GM23338 (cell line): ENCODE results near the gene ARL14EP. TPM values are rescaled to one million over a fixed set of nuclear protein-coding genes. Genes with fewer than 3 reads are reported as not detected.

ENCODE experiments used
- ATAC-seq: fragments of 200-7000 bp; cut with Tn5 transposase; 3 replicates; pipeline ENCODE4 v1.9.1; 2020
- DNase-seq: peaks from one replicate; pipeline ENCODE4 v3.0.0-alpha.2; 2015; ENCODE audit warnings: low spot score
- H2AFZ ChIP-seq: fragments of 200-600 bp; sonication (generic); 2 replicates; pipeline ENCODE4 v1.8.0; 2016; ENCODE audit warnings: antibody characterized with exemption, mild to moderate bottlenecking, moderate library complexity
- H3F3A ChIP-seq: fragments of 200-600 bp; sonication (generic); replicated peaks from 2 replicates; pipeline ENCODE4 v1.8.0; 2017; ENCODE audit warnings: antibody characterized with exemption, mixed run types, low read depth
- H3K27ac ChIP-seq: fragments of 200-600 bp; sonication (generic); 2 replicates; pipeline ENCODE4 v1.6.1; 2016; ENCODE audit warnings: low read depth
- H3K27me3 ChIP-seq: fragments of 200-600 bp; sonication (generic); 2 replicates; pipeline ENCODE4 v1.8.0; 2016; ENCODE audit warnings: mild to moderate bottlenecking, mixed run types, moderate library complexity; ENCODE audit not compliant: insufficient read depth
- H3K36me3 ChIP-seq: fragments of 200-600 bp; sonication (generic); 2 replicates; pipeline ENCODE4 v1.8.0; 2016; ENCODE audit warnings: mild to moderate bottlenecking; ENCODE audit not compliant: insufficient read depth
- H3K4me1 ChIP-seq: fragments of 200-600 bp; sonication (generic); 2 replicates; pipeline ENCODE4 v1.8.0; 2016; ENCODE audit warnings: mild to moderate bottlenecking, moderate library complexity; ENCODE audit not compliant: insufficient read depth
- H3K4me2 ChIP-seq: fragments of 200-600 bp; sonication (generic); 2 replicates; pipeline ENCODE4 v1.7.1; 2017; ENCODE audit warnings: mixed run types
- H3K4me3 ChIP-seq: fragments of 200-600 bp; sonication (generic); 2 replicates; pipeline ENCODE4 v1.6.1; 2016; ENCODE audit warnings: mixed run types
- H3K79me2 ChIP-seq: fragments of 200-600 bp; sonication (generic); replicated peaks from 2 replicates; pipeline ENCODE4 v1.8.0; 2017; ENCODE audit warnings: mild to moderate bottlenecking; ENCODE audit not compliant: insufficient read depth
- H3K9me2 ChIP-seq: fragments of 200-600 bp; sonication (generic); 2 replicates; pipeline ENCODE4 v1.8.0; 2017; ENCODE audit not compliant: insufficient read depth
- H4K20me1 ChIP-seq: fragments of 200-600 bp; sonication (generic); replicated peaks from 2 replicates; pipeline ENCODE4 v1.8.0; 2017; ENCODE audit warnings: mild to moderate bottlenecking; ENCODE audit not compliant: insufficient read depth
- H3K27ac Mint-ChIP-seq: 2 replicates; pipeline ENCODE4 v1.8.0; 2020; ENCODE audit warnings: inconsistent platforms, mild to moderate bottlenecking, moderate library complexity, mixed read lengths
- H3K27me3 Mint-ChIP-seq: 3 replicates; pipeline ENCODE4 v1.8.0; 2022; ENCODE audit warnings: low read depth, mild to moderate bottlenecking, moderate library complexity, mixed read lengths, inconsistent platforms; ENCODE audit not compliant: insufficient read depth, poor library complexity
- H3K36me3 Mint-ChIP-seq: 3 replicates; pipeline ENCODE4 v1.8.0; 2021; ENCODE audit warnings: low read depth, mild to moderate bottlenecking, inconsistent platforms, moderate library complexity, mixed read lengths
- H3K4me1 Mint-ChIP-seq: 3 replicates; pipeline ENCODE4 v1.8.0; 2020; ENCODE audit warnings: mild to moderate bottlenecking, inconsistent platforms, mixed read lengths
- H3K4me3 Mint-ChIP-seq: 3 replicates; pipeline ENCODE4 v1.8.0; 2021; ENCODE audit warnings: moderate library complexity, mild to moderate bottlenecking, inconsistent platforms, mixed read lengths
- H3K9me3 Mint-ChIP-seq: 3 replicates; pipeline ENCODE4 v1.8.0; 2020; ENCODE audit warnings: moderate library complexity, mild to moderate bottlenecking, inconsistent platforms, mixed read lengths
- CREB1 ChIP-seq: fragments of 250-450 bp; sonication (Bioruptor Pico); IDR thresholded peaks from 2 replicates; pipeline ENCODE4 v1.5.0; 2020; ENCODE audit warnings: low read depth, mild to moderate bottlenecking, moderate library complexity
- EZH2 ChIP-seq: fragments of 200-600 bp; sonication (generic); IDR thresholded peaks from one replicate; pipeline ENCODE4 v1.8.0; 2017; ENCODE audit warnings: antibody characterized with exemption, mild to moderate bottlenecking, low read depth; ENCODE audit not compliant: unreplicated experiment
- EZH2phosphoT487 ChIP-seq: fragments of 200-600 bp; sonication (generic); IDR thresholded peaks from one replicate; pipeline ENCODE4 v1.8.1; 2018; ENCODE audit warnings: antibody characterized with exemption; ENCODE audit not compliant: unreplicated experiment
- POLR2AphosphoS5 ChIP-seq: IDR thresholded peaks from 2 replicates; pipeline ENCODE4 v1.6.1; 2016; ENCODE audit warnings: antibody characterized with exemption, low read depth
- STAT1 ChIP-seq: IDR thresholded peaks from one replicate; pipeline ENCODE4 v1.6.1; 2016; ENCODE audit warnings: antibody characterized with exemption; ENCODE audit not compliant: unreplicated experiment
- ZNF114 ChIP-seq: fragments of 250-450 bp; sonication (Bioruptor Pico); IDR thresholded peaks from 2 replicates; pipeline ENCODE4 v1.5.0; 2020; ENCODE audit warnings: mild to moderate bottlenecking, moderate library complexity
- polyA plus RNA-seq: library from polyadenylated mRNA; unstranded; fragments of >200 nt; fragmentation: Nextera tagmentation; extraction: Ambion mirVana; gene quantifications from 2 replicates; pipeline ENCODE4 v1.2.1, GENCODE V29; 2016
- total RNA-seq: library from RNA; depleted of rRNA; stranded (reverse); fragments of >200 nt; shearing (Covaris generic); gene quantifications from 2 replicates; pipeline ENCODE4 v1.2.3, GENCODE V29; 2014
- TF ChIP-seq, protein P1 (sequence below): IDR thresholded peaks from one replicate; pipeline ENCODE4 v1.6.1; 2018; ENCODE audit warnings: antibody characterized with exemption; ENCODE audit not compliant: unreplicated experiment
- TF ChIP-seq, protein P2 (sequence below): fragments of 250-450 bp; sonication (Bioruptor Pico); IDR thresholded peaks from 2 replicates; pipeline ENCODE4 v1.5.0; 2020; ENCODE audit warnings: mild to moderate bottlenecking, moderate library complexity

Gene ARL14EP
- total and polyA plus RNA-seq, 2 experiments from 2014 or later = 33.4 to 62.0 TPM

DNA sequence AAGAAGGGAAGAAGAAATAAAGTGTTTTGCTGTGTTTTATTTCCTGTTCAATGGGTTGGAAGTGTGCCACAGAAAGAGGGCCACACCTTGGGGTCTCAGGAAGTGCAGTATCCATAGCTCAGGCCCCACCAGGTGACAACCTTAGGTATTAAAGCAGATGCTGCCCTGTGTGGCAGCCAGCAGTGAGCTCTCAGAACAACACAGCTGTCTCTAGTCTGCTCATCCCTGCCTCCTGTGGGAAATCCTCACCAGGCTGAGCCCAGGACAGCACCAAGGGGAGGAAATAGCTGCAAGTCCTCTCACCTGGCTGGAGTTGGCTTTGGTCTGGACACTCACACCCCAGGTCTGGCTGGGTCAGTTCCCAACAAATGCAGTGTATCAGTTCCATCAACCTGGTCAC is 25.1 kb downstream of the ARL14EP start (continued):
- TF ChIP-seq EZH2phosphoT487 (no peak), POLR2AphosphoS5 (no peak), EZH2 (no peak), ZNF114 (CRISPR knock-in tag) (no peak), CREB1 (CRISPR knock-in tag) (no peak)

DNA sequence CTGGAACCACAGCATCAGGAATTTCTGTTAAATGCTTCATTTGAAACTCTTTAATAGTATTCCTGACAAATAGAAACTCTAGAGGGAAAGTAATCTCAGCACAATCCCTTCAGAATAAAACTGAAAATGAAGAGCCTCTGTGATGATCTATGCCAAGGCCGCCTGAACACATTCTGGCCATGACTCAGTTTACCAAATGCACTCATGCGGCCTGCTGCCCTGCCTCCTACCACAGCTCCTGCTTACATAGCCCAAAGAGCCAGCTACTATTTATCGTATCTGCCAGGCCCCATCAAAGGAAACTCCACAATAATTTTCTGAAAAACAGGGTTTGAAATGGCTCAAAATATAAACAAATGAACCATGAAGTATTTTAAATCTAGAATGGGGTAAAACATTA is 27.0 kb downstream of the ARL14EP start:
- Histone ChIP-seq H3K36me3 (no peaks in the 10 kb centered on the region), H3F3A (no peaks in the 10 kb centered on the region), H4K20me1 (no peaks in the 10 kb centered on the region), H3K9me2 (peaks cover 3% of the 10 kb centered on the region; the same call in 1 of the 2 replicates), H3K27ac (no peak overlapping the region), H2AFZ (no peak overlapping the region), H3K4me3 (no peak overlapping the region), H3K27me3 (no peaks in the 10 kb centered on the region), H3K79me2 (no peaks in the 10 kb centered on the region), H3K4me1 (0 out of 2 replicates have a peak, but pooled peaks cover 6% of the 10 kb centered on the region), H3K4me2 (no peak overlapping the region)
- Mint-ChIP-seq H3K27me3 (peaks cover 2% of the 10 kb centered on the region), H3K27ac (no peak overlapping the region), H3K9me3 (no peaks in the 10 kb centered on the region), H3K4me1 (peaks cover 8% of the 10 kb centered on the region), H3K36me3 (no peaks in the 10 kb centered on the region; the same call in 2 of the 3 replicates), H3K4me3 (no peak overlapping the region)
- ATAC-seq (no peak), DNase-seq (no peak)
- no peak for TF ChIP-seq EZH2
- TF ChIP-seq, protein P1, sequence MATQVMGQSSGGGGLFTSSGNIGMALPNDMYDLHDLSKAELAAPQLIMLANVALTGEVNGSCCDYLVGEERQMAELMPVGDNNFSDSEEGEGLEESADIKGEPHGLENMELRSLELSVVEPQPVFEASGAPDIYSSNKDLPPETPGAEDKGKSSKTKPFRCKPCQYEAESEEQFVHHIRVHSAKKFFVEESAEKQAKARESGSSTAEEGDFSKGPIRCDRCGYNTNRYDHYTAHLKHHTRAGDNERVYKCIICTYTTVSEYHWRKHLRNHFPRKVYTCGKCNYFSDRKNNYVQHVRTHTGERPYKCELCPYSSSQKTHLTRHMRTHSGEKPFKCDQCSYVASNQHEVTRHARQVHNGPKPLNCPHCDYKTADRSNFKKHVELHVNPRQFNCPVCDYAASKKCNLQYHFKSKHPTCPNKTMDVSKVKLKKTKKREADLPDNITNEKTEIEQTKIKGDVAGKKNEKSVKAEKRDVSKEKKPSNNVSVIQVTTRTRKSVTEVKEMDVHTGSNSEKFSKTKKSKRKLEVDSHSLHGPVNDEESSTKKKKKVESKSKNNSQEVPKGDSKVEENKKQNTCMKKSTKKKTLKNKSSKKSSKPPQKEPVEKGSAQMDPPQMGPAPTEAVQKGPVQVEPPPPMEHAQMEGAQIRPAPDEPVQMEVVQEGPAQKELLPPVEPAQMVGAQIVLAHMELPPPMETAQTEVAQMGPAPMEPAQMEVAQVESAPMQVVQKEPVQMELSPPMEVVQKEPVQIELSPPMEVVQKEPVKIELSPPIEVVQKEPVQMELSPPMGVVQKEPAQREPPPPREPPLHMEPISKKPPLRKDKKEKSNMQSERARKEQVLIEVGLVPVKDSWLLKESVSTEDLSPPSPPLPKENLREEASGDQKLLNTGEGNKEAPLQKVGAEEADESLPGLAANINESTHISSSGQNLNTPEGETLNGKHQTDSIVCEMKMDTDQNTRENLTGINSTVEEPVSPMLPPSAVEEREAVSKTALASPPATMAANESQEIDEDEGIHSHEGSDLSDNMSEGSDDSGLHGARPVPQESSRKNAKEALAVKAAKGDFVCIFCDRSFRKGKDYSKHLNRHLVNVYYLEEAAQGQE = no peak
- TF ChIP-seq STAT1 = no peak
- TF ChIP-seq, protein P2, sequence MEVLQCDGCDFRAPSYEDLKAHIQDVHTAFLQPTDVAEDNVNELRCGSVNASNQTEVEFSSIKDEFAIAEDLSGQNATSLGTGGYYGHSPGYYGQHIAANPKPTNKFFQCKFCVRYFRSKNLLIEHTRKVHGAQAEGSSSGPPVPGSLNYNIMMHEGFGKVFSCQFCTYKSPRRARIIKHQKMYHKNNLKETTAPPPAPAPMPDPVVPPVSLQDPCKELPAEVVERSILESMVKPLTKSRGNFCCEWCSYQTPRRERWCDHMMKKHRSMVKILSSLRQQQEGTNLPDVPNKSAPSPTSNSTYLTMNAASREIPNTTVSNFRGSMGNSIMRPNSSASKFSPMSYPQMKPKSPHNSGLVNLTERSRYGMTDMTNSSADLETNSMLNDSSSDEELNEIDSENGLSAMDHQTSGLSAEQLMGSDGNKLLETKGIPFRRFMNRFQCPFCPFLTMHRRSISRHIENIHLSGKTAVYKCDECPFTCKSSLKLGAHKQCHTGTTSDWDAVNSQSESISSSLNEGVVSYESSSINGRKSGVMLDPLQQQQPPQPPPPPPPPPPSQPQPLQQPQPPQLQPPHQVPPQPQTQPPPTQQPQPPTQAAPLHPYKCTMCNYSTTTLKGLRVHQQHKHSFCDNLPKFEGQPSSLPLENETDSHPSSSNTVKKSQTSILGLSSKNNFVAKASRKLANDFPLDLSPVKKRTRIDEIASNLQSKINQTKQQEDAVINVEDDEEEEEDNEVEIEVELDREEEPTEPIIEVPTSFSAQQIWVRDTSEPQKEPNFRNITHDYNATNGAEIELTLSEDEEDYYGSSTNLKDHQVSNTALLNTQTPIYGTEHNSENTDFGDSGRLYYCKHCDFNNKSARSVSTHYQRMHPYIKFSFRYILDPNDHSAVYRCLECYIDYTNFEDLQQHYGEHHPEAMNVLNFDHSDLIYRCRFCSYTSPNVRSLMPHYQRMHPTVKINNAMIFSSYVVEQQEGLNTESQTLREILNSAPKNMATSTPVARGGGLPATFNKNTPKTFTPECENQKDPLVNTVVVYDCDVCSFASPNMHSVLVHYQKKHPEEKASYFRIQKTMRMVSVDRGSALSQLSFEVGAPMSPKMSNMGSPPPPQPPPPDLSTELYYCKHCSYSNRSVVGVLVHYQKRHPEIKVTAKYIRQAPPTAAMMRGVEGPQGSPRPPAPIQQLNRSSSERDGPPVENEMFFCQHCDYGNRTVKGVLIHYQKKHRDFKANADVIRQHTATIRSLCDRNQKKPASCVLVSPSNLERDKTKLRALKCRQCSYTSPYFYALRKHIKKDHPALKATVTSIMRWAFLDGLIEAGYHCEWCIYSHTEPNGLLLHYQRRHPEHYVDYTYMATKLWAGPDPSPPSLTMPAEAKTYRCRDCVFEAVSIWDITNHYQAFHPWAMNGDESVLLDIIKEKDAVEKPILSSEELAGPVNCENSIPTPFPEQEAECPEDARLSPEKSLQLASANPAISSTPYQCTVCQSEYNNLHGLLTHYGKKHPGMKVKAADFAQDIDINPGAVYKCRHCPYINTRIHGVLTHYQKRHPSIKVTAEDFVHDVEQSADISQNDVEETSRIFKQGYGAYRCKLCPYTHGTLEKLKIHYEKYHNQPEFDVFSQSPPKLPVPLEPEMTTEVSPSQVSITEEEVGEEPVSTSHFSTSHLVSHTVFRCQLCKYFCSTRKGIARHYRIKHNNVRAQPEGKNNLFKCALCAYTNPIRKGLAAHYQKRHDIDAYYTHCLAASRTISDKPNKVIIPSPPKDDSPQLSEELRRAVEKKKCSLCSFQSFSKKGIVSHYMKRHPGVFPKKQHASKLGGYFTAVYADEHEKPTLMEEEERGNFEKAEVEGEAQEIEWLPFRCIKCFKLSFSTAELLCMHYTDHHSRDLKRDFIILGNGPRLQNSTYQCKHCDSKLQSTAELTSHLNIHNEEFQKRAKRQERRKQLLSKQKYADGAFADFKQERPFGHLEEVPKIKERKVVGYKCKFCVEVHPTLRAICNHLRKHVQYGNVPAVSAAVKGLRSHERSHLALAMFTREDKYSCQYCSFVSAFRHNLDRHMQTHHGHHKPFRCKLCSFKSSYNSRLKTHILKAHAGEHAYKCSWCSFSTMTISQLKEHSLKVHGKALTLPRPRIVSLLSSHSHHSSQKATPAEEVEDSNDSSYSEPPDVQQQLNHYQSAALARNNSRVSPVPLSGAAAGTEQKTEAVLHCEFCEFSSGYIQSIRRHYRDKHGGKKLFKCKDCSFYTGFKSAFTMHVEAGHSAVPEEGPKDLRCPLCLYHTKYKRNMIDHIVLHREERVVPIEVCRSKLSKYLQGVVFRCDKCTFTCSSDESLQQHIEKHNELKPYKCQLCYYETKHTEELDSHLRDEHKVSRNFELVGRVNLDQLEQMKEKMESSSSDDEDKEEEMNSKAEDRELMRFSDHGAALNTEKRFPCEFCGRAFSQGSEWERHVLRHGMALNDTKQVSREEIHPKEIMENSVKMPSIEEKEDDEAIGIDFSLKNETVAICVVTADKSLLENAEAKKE (CRISPR knock-in tag) = no peak
